ENCODE results near the gene MVP.
"Not testable (repeated sequence)": the region's sequence is repeated elsewhere in the genome, so short reads cannot be mapped to it uniquely, and the experiment has no call there.

MVP gene

DNA sequence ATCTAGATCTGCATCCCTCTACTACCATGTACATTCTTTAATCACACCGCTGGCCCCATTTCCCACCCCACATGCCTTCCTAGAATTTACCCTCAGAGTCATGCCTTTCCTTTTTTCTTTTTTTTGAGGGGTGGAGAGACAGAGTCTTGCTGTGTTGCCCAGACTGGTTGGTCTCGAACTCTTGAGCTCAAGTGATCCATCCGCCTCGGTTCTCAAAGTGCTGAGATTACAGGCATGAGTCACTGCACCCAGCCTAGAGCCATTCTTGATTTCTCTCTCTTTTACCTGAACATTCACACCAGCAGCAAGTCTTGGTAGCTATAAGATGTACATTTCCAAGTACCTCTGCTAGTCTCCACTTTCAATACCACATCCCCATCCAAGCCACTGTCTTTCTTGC, 2.2 kb upstream of the MVP start:
- no CpG with 5 or more reads among the region's 4 CpGs for WGBS (ENCODE audit: insufficient coverage, insufficient read length)
- H3K27ac ChIP-seq (ENCODE audit: low read length): no peak overlapping the region

GRCh38 chr16:29819506-29819905, 756 bp upstream of the MVP start:
- Histone ChIP-seq H3K9me3 (ENCODE audit: control insufficient read depth, insufficient read depth, low read length) (no peaks in the 10 kb centered on the region), H3K27me3 (ENCODE audit: control insufficient read depth, insufficient read depth, low read length) (no peaks in the 10 kb centered on the region), H3K4me3 (ENCODE audit: low read length) (no peak overlapping the region), H3K27ac (ENCODE audit: low read length) (no peak overlapping the region), H3K4me1 (ENCODE audit: control insufficient read depth, insufficient read depth, low read length) (peaks cover 2% of the 10 kb centered on the region), H3K36me3 (ENCODE audit: control insufficient read depth, insufficient read depth, low read length) (peaks cover 6% of the 10 kb centered on the region)
- no peak for DNase-seq (ENCODE audit: low read depth, low spot score)
- WGBS (ENCODE audit: insufficient coverage, insufficient read length): no CpG with 5 or more reads among the region's 15 CpGs

More for the DNA sequence above, 2.2 kb upstream of the MVP start:
- Histone ChIP-seq H3K4me1 (ENCODE audit: control insufficient read depth, insufficient read depth, low read length) (peaks cover 8% of the 10 kb centered on the region), H3K9me3 (ENCODE audit: control insufficient read depth, insufficient read depth, low read length) (no peaks in the 10 kb centered on the region), H3K4me3 (ENCODE audit: low read length) (no peak overlapping the region), H3K36me3 (ENCODE audit: control insufficient read depth, insufficient read depth, low read length) (peaks cover 6% of the 10 kb centered on the region), H3K27me3 (ENCODE audit: control insufficient read depth, insufficient read depth, low read length) (no peaks in the 10 kb centered on the region)
- no peak for DNase-seq (ENCODE audit: low read depth, low spot score)

- peaks cover 6% of the 10 kb centered on the region for H3K36me3 ChIP-seq (ENCODE audit: control insufficient read depth, insufficient read depth, low read length)
- no peak for DNase-seq (ENCODE audit: low read depth, low spot score)
- H3K9me3 ChIP-seq (ENCODE audit: control insufficient read depth, insufficient read depth, low read length): no peaks in the 10 kb centered on the region
- no CpG with 5 or more reads among the region's 11 CpGs for WGBS (ENCODE audit: insufficient coverage, insufficient read length)
- no peak overlapping the region for H3K27ac ChIP-seq (ENCODE audit: low read length)
- H3K4me1 ChIP-seq (ENCODE audit: control insufficient read depth, insufficient read depth, low read length): peaks cover 2% of the 10 kb centered on the region; the same call in 1 of the 2 replicates
- no peaks in the 10 kb centered on the region for H3K27me3 ChIP-seq (ENCODE audit: control insufficient read depth, insufficient read depth, low read length)
- H3K4me3 ChIP-seq (ENCODE audit: low read length): no peak overlapping the region
Observed at GRCh38 chr16:29820730-29821642, 724 bp downstream of the MVP start.

- Histone ChIP-seq H3K27me3 (ENCODE audit: control insufficient read depth, insufficient read depth, low read length) (no peaks in the 10 kb centered on the region), H3K4me1 (ENCODE audit: control insufficient read depth, insufficient read depth, low read length) (peaks cover 2% of the 10 kb centered on the region; the same call in 1 of the 2 replicates), H3K27ac (ENCODE audit: low read length) (no peak overlapping the region), H3K36me3 (ENCODE audit: control insufficient read depth, insufficient read depth, low read length) (peaks cover 6% of the 10 kb centered on the region), H3K9me3 (ENCODE audit: control insufficient read depth, insufficient read depth, low read length) (no peaks in the 10 kb centered on the region), H3K4me3 (ENCODE audit: low read length) (no peak overlapping the region)
- WGBS (ENCODE audit: insufficient coverage, insufficient read length): no CpG with 5 or more reads among the region's 7 CpGs
- no peak for DNase-seq (ENCODE audit: low read depth, low spot score)
Observed at GRCh38 chr16:29821643-29822115, 1.4 kb downstream of the MVP start.

DNA sequence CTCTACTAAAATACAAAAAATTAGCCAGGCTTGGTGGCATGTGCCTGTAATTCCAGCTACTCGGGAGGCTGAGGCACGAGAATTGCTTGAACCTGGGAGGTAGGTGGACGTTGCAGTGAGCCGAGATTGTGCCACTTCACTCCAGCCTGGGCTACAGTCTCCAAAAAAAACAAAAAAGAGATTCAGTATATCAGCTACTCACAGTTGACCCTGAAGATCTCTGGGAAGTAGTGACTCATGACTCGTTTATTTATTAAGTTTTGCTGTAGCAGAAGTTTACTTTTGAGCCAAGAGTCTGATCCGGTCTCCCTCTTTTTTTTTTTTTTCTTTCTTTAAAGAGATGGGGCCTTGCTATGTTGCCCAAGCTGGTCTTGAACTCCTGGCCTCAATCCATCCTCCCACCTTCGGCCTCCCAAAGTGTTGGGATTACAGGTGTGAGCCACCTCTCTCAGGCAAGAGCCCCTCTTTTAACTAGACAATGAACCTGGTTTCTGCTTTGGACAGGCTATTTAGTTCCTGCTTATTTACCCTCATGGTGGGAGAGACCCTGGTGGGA, 4.4 kb downstream of the MVP start:
- DNase-seq (ENCODE audit: low read depth, low spot score): no peak
- WGBS (ENCODE audit: insufficient coverage, insufficient read length): no CpG with 5 or more reads among the region's 7 CpGs
- H3K4me3 ChIP-seq (ENCODE audit: low read length): no peak overlapping the region
- no peak overlapping the region for H3K27ac ChIP-seq (ENCODE audit: low read length)
- H3K27me3 ChIP-seq (ENCODE audit: control insufficient read depth, insufficient read depth, low read length): no peaks in the 10 kb centered on the region
- H3K36me3 ChIP-seq (ENCODE audit: control insufficient read depth, insufficient read depth, low read length): peaks cover 1% of the 10 kb centered on the region; the same call in 1 of the 2 replicates
- H3K4me1 ChIP-seq (ENCODE audit: control insufficient read depth, insufficient read depth, low read length): peaks cover 2% of the 10 kb centered on the region; the same call in 1 of the 2 replicates
- H3K9me3 ChIP-seq (ENCODE audit: control insufficient read depth, insufficient read depth, low read length): no peaks in the 10 kb centered on the region

DNA sequence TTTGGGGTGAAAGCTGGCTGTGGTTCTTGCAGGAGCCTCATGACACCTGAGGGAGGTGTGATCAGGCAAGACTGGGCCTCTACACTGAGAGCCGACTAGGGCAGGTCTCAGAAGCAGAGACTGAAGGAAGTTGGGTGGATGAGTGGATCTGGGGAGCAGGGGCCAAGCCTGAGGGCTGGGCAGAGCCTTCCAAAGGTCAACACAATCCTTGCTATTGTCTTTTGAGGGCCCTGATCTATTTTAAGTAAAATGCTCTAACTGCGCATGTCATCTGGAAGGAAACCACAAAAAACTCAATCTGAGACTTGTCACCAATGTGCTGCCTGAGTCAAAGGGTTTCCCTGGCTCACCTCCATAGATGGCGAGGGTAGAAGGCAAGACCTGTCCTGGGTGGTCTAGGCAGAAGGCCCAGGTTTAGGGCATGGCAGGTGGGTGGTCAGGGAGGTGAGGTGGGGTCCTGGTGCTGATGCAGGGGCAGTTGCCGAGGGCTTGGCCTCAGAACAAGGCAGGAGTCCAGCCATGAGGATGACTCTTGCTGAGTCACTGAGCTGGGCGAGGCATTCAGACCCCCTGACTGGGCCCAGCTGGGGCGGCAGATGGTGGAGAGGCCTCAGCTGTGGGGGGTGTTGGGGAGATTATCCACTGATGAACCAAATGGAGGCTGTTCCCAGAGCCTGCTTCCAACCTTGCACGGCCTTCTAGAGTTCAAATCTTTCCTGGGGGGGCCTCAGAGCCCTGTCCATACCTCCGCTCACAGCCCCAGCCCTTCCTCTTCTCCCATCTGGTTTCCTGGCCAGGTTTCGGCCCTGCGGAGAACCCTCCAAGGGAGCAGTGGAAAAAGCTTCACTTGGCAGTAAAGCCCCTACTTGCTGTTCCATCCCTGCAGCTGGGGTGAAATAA, 5.1 kb downstream of the MVP start:
- Histone ChIP-seq H3K4me3 (ENCODE audit: low read length) (no peak overlapping the region), H3K27ac (ENCODE audit: low read length) (no peak overlapping the region), H3K4me1 (ENCODE audit: control insufficient read depth, insufficient read depth, low read length) (peaks cover 2% of the 10 kb centered on the region; the same call in 1 of the 2 replicates), H3K27me3 (ENCODE audit: control insufficient read depth, insufficient read depth, low read length) (no peaks in the 10 kb centered on the region), H3K36me3 (ENCODE audit: control insufficient read depth, insufficient read depth, low read length) (no peaks in the 10 kb centered on the region), H3K9me3 (ENCODE audit: control insufficient read depth, insufficient read depth, low read length) (no peaks in the 10 kb centered on the region)
- no peak for DNase-seq (ENCODE audit: low read depth, low spot score)
- no CpG with 5 or more reads among the region's 10 CpGs for WGBS (ENCODE audit: insufficient coverage, insufficient read length)

GRCh38 chr16:29826342-29826695, 6.1 kb downstream of the MVP start:
- no peak overlapping the region for H3K4me3 ChIP-seq (ENCODE audit: low read length)
- WGBS (ENCODE audit: insufficient coverage, insufficient read length): no CpG with 5 or more reads among the region's 8 CpGs
- no peaks in the 10 kb centered on the region for H3K36me3 ChIP-seq (ENCODE audit: control insufficient read depth, insufficient read depth, low read length)
- H3K4me1 ChIP-seq (ENCODE audit: control insufficient read depth, insufficient read depth, low read length): peaks cover 2% of the 10 kb centered on the region; the same call in 1 of the 2 replicates
- H3K9me3 ChIP-seq (ENCODE audit: control insufficient read depth, insufficient read depth, low read length): no peaks in the 10 kb centered on the region
- no peak for DNase-seq (ENCODE audit: low read depth, low spot score)
- H3K27me3 ChIP-seq (ENCODE audit: control insufficient read depth, insufficient read depth, low read length): no peaks in the 10 kb centered on the region
- no peak overlapping the region for H3K27ac ChIP-seq (ENCODE audit: low read length)

DNA sequence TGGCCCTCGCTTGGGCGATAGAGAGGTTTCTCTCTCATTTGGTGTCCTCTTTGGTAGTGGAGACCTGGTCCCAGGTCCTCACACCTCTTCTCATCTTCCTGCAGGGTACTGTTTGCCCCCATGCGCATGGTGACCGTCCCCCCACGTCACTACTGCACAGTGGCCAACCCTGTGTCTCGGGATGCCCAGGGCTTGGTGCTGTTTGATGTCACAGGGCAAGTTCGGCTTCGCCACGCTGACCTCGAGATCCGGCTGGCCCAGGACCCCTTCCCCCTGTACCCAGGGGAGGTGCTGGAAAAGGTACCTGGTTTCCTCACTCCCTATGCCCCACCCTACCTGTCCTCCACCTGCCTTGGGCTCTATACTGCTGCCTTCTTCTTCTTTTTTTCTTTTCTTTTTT, 10.5 kb downstream of the MVP start:
- no peaks in the 10 kb centered on the region for H3K9me3 ChIP-seq (ENCODE audit: control insufficient read depth, insufficient read depth, low read length)
- WGBS (ENCODE audit: insufficient coverage, insufficient read length): no CpG with 5 or more reads among the region's 11 CpGs
- H3K27me3 ChIP-seq (ENCODE audit: control insufficient read depth, insufficient read depth, low read length): no peaks in the 10 kb centered on the region
- no peak overlapping the region for H3K27ac ChIP-seq (ENCODE audit: low read length)
- DNase-seq (ENCODE audit: low read depth, low spot score): no peak
- H3K36me3 ChIP-seq (ENCODE audit: control insufficient read depth, insufficient read depth, low read length): no peaks in the 10 kb centered on the region
- no peak overlapping the region for H3K4me3 ChIP-seq (ENCODE audit: low read length)
- no peaks in the 10 kb centered on the region for H3K4me1 ChIP-seq (ENCODE audit: control insufficient read depth, insufficient read depth, low read length)

GRCh38 chr16:29831490-29831889, 11.2 kb downstream of the MVP start:
- DNase-seq (ENCODE audit: low read depth, low spot score): no peak
- H3K4me3 ChIP-seq (ENCODE audit: low read length): no peak overlapping the region
- no peaks in the 10 kb centered on the region for H3K4me1 ChIP-seq (ENCODE audit: control insufficient read depth, insufficient read depth, low read length)
- H3K9me3 ChIP-seq (ENCODE audit: control insufficient read depth, insufficient read depth, low read length): no peaks in the 10 kb centered on the region
- H3K27me3 ChIP-seq (ENCODE audit: control insufficient read depth, insufficient read depth, low read length): no peaks in the 10 kb centered on the region
- WGBS (ENCODE audit: insufficient coverage, insufficient read length): no CpG with 5 or more reads among the region's 2 CpGs
- H3K36me3 ChIP-seq (ENCODE audit: control insufficient read depth, insufficient read depth, low read length): no peaks in the 10 kb centered on the region
- H3K27ac ChIP-seq (ENCODE audit: low read length): no peak overlapping the region

DNA sequence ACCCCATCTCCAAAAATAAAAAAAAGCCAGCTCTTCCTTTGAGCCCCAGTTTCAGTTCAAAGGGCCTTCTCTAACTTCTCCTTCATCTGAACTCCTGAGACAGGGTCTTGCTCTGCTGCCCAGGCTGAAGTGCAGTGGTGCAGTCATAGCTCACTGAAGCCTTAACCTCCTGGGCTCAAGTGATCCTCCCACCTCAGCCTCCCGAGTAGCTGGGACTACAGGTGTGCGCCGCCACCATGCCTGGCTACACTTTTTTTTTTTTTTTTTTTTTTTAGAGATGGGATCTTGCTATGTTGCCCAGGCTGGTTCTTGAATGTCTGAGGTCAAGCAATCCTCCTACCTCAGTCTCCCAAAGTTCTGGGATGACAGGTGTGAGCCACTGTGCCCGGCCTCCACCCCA, 13.0 kb downstream of the MVP start:
- not testable (repeated sequence) for H3K4me3 ChIP-seq (ENCODE audit: low read length); H3K4me1 ChIP-seq (ENCODE audit: control insufficient read depth, insufficient read depth, low read length); H3K36me3 ChIP-seq (ENCODE audit: control insufficient read depth, insufficient read depth, low read length); H3K9me3 ChIP-seq (ENCODE audit: control insufficient read depth, insufficient read depth, low read length); H3K27ac ChIP-seq (ENCODE audit: low read length); DNase-seq (ENCODE audit: low read depth, low spot score); H3K27me3 ChIP-seq (ENCODE audit: control insufficient read depth, insufficient read depth, low read length)
- no CpG with 5 or more reads among the region's 4 CpGs for WGBS (ENCODE audit: insufficient coverage, insufficient read length)
